IPS-18c (cell line): ENCODE measurements around the gene ATP11A.

Experiments
- H3K4me3 ChIP-seq: 2 replicates; pipeline ENCODE4 v1.7.0; 2013; ENCODE audit warnings: low read depth, mild to moderate bottlenecking, low read length, moderate library complexity; ENCODE audit not compliant: insufficient read depth
- H3K9me3 ChIP-seq: one replicate; pipeline ENCODE4 v1.6.1; 2013; ENCODE audit warnings: mild to moderate bottlenecking, low read length, moderate library complexity; ENCODE audit not compliant: control insufficient read depth, insufficient read depth

ATP11A gene

DNA sequence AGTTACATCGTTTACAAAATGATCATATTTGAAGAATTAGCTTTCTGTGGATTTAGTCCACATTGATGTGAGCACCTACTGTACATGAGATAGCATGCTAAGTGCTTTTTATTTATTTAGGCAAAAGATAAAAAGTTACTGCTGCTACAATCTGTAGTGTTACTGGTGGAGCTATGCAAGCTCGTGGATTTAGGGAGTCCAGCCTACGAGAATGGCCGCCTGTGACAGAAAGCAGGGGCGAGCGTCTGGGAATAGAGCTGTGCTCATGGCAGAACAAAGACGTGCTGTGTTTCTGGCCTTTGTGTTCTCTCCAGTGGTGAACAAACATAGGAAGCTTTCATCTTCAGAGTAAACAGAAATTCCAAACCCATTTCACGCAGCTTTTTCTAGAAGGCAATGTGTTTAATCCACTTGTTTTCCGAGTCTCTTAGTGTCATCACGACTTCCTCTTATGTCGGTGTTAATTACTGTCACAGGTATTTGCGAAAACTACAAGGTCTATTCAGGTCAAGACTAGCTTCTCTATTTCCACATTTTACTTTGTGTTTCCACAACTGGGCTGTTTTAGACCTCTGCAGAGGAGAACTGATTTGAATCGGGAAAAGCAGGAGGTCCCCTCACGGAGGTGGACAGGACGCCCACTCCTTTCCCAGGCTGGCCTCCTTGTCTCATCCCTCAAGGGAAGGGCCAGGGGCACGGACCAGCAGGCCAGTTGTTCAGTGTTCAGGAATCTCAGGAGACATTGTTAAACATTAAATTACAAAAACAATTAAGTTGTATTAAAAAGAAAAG, 67.3 kb downstream of the ATP11A start:
- no peak overlapping the region for H3K4me3 ChIP-seq

DNA sequence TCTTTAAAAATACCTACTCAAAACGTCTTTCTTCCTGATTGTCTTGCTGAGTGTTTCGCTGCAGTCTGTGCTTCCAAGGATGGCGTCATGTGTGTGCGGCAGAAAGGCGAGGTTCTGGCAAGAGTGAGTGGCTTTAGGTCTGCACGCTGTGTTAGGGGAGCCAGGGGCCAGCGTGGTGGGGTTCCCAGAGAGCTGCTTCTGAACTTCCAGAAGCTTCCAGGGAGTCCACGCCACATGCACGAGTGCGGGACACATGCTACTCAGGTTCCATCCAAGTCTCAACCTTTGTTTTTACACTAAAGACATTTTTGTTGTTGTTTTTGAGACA, 67.9 kb downstream of the ATP11A start:
- Histone ChIP-seq H3K4me3 (no peak overlapping the region), H3K9me3 (no peaks in the 10 kb centered on the region)

More for the DNA sequence above, 67.3 kb downstream of the ATP11A start:
- H3K9me3 ChIP-seq, result no peaks in the 10 kb centered on the region

GRCh38 chr13:112759053-112759452, 69.2 kb downstream of the ATP11A start:
- no peaks in the 10 kb centered on the region for H3K9me3 ChIP-seq
- no peak overlapping the region for H3K4me3 ChIP-seq

GRCh38 chr13:112759827-112760226, 70.0 kb downstream of the ATP11A start:
- H3K9me3 ChIP-seq, result no peaks in the 10 kb centered on the region
- H3K4me3 ChIP-seq, result no peak overlapping the region

GRCh38 chr13:112760435-112760834, 70.6 kb downstream of the ATP11A start:
- Histone ChIP-seq H3K4me3 (no peak overlapping the region), H3K9me3 (no peaks in the 10 kb centered on the region)

GRCh38 chr13:112760931-112761330, 71.1 kb downstream of the ATP11A start:
- Histone ChIP-seq H3K9me3 (no peaks in the 10 kb centered on the region), H3K4me3 (no peak overlapping the region)

DNA sequence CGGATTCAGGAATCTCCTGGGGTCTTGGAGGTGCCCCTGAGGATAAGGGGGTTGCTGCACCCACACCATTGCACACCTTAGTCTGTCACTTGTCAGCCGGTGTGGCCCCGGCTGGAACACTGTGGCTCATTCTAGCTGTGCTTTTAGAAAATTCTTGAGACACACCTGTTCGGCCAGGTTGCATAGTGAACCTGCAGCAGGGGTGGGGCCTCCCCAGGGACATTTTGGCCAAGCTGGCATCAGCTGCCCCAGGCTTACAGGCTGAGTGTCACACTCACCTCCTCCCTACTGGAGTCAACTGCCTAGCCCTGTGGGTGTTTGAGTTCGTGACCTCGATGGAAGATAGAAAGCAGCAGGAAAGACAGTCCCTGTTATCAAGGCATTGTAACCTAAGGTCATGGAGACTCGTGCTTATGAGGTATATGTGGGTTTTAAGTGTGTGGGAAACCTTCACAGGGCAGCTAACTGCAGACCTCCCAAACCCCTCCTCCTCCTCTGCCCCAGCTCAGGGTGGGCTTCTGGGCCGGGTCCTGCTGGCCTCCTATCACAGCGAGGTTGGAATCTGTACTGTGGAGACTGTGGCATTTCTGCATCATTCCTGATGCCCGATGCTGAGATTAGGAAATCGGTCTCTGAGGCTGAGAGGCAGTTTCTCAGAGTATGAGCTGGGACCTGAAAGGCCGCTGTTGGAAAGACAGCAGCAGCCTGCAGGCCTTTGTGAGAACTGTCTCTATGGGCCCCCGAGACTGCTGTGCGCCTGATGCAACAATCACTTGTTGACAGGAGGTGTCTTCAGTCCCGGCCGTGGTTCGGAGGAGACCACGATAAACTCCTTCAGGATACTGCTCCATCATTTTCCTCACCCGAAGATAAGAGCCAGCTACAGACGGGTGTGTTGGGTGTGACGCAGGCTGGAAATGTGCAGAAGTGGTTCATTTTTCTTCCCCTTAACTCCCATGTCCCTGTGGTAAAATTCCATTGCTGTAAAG, 72.2 kb downstream of the ATP11A start:
- Histone ChIP-seq H3K4me3 (no peak overlapping the region), H3K9me3 (no peaks in the 10 kb centered on the region)

- Histone ChIP-seq H3K4me3 (no peak overlapping the region), H3K9me3 (no peaks in the 10 kb centered on the region)
Measured at GRCh38 chr13:112762690-112763080, 72.8 kb downstream of the ATP11A start.

DNA sequence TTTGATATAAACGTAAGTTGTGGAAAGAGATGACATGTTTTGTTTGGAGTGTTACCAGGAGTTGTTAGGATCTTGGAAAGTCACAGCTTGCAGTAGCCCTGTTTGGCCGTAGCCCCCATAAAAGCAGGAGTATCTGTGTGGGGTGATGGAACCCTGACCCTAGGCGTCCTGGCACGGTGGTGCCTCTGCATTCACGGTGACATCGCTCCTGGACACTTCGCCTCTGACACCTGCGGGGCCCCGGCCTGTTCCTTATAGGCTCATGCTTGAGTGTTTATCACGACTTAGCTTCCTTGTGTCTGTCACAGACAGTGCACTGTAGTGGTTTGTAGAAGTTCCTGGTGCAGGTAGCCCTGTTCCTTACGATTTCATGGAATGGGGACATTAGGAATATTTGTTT, 74.2 kb downstream of the ATP11A start:
- Histone ChIP-seq H3K9me3 (no peaks in the 10 kb centered on the region), H3K4me3 (no peak overlapping the region)

DNA sequence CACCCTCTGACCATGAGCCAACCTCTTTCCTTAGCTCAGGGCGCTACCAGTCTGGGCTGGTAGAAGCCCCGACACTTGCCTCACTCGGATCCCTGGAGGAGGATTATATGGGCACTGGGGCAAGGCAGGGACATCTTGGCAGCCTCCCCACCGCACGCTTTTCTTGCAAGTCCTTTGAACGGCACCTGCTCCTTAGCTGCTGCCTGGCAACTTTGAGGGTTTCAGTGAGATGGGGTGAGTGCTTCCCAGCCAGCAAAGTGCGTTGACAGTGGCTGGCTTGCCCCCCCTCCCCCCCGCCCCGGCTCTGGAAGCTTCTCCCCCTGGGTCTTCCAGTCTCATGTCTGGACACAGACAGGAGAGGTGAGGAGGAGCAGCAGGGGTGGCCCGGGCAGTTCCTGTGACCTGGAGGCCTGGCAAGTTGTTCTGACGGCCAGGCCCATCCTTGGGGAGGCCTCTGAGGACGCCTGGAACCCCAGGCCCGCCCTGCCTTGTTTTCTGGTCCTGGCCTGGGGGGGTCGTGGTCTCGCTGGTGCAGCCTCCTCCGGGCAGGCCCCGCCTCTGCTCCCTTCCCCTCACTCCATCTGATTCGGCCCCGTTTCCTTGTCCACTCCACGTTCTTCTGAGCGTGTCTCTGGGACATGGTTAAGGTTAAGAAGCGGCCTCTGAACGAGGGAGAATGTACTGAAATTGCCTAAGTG, 75.2 kb downstream of the ATP11A start:
- Histone ChIP-seq H3K9me3 (no peaks in the 10 kb centered on the region), H3K4me3 (no peak overlapping the region)

DNA sequence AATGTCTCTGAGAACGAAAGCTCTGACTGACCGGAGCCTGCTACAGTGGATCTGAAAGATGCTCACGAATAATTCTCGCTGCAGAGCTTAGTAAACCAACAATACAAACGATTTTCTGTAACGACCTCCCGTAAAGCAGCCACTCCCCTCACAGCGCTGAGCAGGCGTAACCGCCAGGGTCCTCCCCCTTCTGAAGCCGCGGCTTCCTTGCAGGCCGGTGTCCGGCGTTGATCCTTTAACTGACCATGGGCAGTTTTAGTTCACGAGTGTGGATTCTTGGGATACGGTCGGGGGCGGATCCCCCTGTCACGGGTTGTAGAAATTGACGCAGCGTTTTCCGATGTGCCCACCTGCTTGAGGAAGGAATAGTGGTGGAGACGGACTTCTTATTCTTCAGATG, 75.9 kb downstream of the ATP11A start:
- Histone ChIP-seq H3K4me3 (no peak overlapping the region), H3K9me3 (no peaks in the 10 kb centered on the region)

DNA sequence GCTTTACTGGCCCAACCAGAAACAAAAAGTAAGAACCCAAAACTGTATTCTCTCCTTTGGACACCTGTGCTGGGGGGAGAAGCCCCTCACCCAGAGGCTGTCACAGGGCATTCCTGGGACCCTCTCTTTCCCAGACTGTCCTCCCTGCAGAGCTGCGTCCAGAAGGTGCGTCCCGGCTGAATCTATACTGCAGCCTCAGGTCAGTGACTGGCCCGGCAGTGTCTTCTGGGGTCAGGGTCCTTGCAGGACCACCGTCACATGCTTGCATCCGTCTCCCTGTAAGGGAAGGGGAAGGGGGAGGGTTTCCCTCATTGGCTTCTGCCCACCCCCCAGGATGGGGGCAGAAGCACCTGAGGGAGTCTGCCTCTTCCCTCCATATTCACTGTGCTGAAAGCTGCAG, 76.5 kb downstream of the ATP11A start:
- H3K9me3 ChIP-seq, result no peaks in the 10 kb centered on the region
- no peak overlapping the region for H3K4me3 ChIP-seq

GRCh38 chr13:112767506-112768471, 78.0 kb downstream of the ATP11A start:
- no peak overlapping the region for H3K4me3 ChIP-seq
- no peaks in the 10 kb centered on the region for H3K9me3 ChIP-seq

DNA sequence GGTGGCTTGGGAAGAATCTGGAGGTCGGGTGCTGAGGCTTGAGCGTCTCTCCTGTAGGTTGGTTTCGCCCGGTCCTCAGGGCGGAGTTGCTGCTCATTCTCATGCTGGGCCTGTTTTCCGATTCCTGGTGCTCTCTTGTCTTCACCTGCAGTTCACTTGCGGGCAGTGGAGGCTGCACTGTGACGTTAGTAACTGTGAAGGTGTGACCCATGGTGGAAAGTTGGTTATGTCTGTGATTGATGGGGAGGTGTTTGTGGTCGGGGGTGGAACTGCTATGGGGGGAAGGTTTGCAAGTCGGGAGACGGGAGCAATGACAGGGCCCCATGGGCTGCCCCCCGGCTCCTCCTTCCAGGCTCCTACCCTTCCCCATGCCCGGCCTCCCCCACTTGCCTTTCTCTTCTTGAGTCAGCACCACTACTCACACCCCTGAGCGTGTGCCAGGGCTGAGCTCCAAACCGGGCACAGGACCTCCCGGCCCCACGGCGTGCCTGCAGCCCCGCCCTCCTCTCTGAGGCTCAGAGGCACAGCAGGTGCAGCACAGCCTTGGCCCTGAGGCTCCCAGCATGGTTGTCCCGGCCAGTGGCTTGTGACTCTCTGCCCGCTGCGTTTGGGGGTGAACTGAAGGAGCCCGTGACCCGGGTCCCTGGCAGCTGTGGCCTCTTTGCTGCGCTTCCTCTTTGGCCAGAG, 79.1 kb downstream of the ATP11A start:
- H3K4me3 ChIP-seq, result no peak overlapping the region
- no peaks in the 10 kb centered on the region for H3K9me3 ChIP-seq

DNA sequence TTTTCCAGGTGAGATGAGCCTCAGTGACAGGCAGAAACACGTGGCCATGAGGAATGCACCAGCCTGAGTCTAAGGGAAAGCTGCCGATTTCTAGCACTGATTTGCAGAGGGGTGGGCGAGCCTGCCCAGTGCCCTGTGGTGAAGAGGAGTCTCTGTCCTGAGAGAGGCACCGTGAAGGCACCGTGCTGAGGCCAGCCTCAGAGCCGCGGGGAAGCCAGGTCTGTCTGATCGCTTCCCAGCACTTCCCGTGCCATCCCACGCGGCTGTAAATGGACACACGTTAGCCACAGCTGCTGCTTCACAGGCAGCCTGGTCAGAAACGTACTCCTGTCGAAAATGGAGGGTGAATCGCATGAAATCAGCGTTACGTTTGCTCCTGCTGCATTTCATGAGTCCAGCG, 79.8 kb downstream of the ATP11A start:
- Histone ChIP-seq H3K4me3 (no peak overlapping the region), H3K9me3 (no peaks in the 10 kb centered on the region)

GRCh38 chr13:112770504-112770903, 80.7 kb downstream of the ATP11A start:
- Histone ChIP-seq H3K9me3 (no peaks in the 10 kb centered on the region), H3K4me3 (no peak overlapping the region)
